Effector memory CD8-positive, alpha-beta T cell (primary cell): Measurements from ENCODE around the gene USE1.

Source experiments
- ATAC-seq: fragments of 150-1000 bp; cut with Tn5 transposase; replicated peaks from 2 replicates; pipeline ENCODE4 v1.10.0; 2021; ENCODE audit warnings: mild to moderate bottlenecking, moderate library complexity
- DNase-seq, 3 experiments: peaks; one replicate each; pipeline ENCODE4 v3.0.0; 2021
- H3K27ac Mint-ChIP-seq, 2 donors: one replicate each; pipeline ENCODE4 v1.8.0; 2022; ENCODE audit warnings: mild to moderate bottlenecking in 2 of 2, mixed read lengths in 2 of 2, moderate library complexity in 2 of 2
- H3K27me3 Mint-ChIP-seq, 2 donors: one replicate each; pipeline ENCODE4 v1.8.0; 2022; ENCODE audit warnings: mixed read lengths in 2 of 2
- H3K36me3 Mint-ChIP-seq: one replicate; pipeline ENCODE4 v1.8.0; 2022; ENCODE audit warnings: mild to moderate bottlenecking, moderate library complexity, mixed read lengths; ENCODE audit not compliant: insufficient read depth
- H3K4me1 Mint-ChIP-seq, 2 donors: one replicate each; pipeline ENCODE4 v1.8.0; 2022; ENCODE audit warnings: low read depth in 2 of 2, mixed read lengths in 2 of 2
- H3K4me3 Mint-ChIP-seq, 2 donors: one replicate each; pipeline ENCODE4 v1.8.0; 2022; ENCODE audit warnings: mild to moderate bottlenecking in 2 of 2, mixed read lengths in 2 of 2, moderate library complexity in 2 of 2
- H3K9me3 Mint-ChIP-seq, 2 donors: one replicate each; pipeline ENCODE4 v1.8.0; 2022; ENCODE audit warnings: mixed read lengths in 2 of 2

The USE1 gene

DNA sequence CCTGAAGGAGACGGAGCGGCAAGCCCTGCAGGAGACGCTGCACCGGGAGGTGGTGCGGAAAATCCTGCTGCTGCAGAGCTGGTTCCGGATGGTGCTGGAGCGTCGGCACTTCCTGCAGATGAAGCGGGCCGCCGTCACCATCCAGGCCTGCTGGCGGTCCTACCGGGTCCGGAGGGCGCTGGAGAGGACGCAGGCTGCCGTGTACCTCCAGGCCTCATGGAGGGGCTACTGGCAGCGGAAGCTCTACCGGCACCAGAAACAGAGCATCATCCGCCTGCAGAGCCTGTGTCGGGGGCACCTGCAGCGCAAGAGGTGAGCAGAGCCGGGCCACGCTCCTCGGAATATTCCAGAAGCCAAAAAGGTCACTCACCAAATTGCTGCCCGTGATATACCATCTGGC, 22.4 kb upstream of the USE1 start:
- H3K27me3 Mint-ChIP-seq, result no peaks in the 10 kb centered on the region
- peaks cover 0 to 4% of the 10 kb centered on the region in 2 donors for H3K4me1 Mint-ChIP-seq
- H3K4me3 Mint-ChIP-seq, result no peak overlapping the region
- no peak for DNase-seq
- H3K36me3 Mint-ChIP-seq, result peaks cover 82% of the 10 kb centered on the region
- H3K9me3 Mint-ChIP-seq, result no peaks in the 10 kb centered on the region
- no peak overlapping the region for H3K27ac Mint-ChIP-seq
- ATAC-seq, result no peak

DNA sequence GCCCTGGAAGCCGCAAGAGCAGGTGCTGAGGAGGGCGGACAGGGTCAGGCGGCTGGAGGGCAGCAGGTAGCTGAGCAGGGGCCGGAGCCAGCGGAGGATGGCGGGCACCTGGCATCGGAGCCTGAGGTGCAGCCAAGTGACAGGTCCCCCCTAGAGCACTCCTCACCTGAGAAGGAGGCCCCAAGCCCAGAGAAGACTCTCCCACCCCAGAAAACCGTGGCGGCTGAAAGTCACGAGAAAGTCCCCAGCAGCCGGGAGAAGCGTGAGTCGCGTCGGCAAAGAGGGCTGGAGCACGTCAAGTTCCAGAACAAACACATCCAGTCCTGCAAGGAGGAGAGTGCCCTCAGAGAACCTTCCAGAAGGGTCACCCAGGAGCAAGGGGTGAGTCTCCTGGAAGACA, 20.5 kb upstream of the USE1 start:
- Mint-ChIP-seq H3K27ac (peak overlapping the region in 1 of 2 donors; percentile 26), H3K4me1 (peaks cover 0 to 4% of the 10 kb centered on the region in 2 donors), H3K4me3 (no peak overlapping the region), H3K9me3 (no peaks in the 10 kb centered on the region), H3K27me3 (no peaks in the 10 kb centered on the region), H3K36me3 (peaks cover 82% of the 10 kb centered on the region)
- DNase-seq (no peak), ATAC-seq (no peak)

DNA sequence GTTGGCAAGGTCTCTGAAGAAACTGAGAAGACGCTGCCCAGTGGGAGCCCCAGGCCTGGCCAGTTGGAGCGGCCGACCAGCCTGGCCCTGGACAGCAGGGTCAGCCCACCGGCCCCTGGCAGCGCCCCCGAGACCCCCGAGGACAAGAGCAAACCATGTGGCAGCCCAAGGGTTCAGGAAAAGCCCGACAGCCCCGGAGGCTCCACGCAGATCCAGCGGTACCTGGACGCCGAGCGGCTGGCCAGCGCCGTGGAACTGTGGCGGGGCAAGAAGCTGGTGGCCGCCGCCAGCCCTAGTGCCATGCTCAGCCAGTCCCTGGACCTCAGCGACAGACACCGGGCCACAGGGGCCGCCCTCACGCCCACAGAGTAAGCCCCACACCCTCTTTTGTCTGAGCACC, 20.1 kb upstream of the USE1 start:
- Mint-ChIP-seq H3K27ac (peak overlapping the region in 1 of 2 donors; percentile 26), H3K36me3 (peaks cover 82% of the 10 kb centered on the region), H3K9me3 (no peaks in the 10 kb centered on the region), H3K4me3 (no peak overlapping the region), H3K27me3 (no peaks in the 10 kb centered on the region), H3K4me1 (peaks cover 0 to 4% of the 10 kb centered on the region in 2 donors)
- DNase-seq (no peak), ATAC-seq (no peak)

DNA sequence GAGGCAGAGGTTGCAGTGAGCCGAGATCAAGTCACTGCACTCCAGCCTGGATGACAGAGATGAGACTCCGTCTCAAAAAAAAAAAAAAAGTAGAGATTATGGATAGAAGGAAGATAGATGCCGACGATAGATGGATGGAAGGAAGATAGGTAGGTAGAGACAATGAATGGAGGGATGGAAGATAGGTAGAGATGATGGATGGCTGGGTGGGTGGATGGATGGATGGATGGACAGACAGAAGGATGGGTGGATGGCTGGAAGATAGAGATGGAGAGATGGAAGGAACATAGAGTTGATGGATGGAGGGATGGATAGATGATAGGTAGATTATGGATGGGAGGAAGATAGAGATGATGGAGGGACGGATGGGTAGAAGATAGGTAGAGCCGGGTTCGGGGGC, 18.5 kb upstream of the USE1 start:
- Mint-ChIP-seq H3K27ac (peak overlapping the region in 1 of 2 donors; percentile 26), H3K27me3 (no peaks in the 10 kb centered on the region), H3K4me1 (peaks cover 0 to 4% of the 10 kb centered on the region in 2 donors), H3K4me3 (no peak overlapping the region), H3K9me3 (no peaks in the 10 kb centered on the region), H3K36me3 (peaks cover 86% of the 10 kb centered on the region)
- no peak for ATAC-seq
- no peak for DNase-seq

GRCh38 chr19:17197666-17198065, 17.5 kb upstream of the USE1 start:
- Mint-ChIP-seq H3K27me3 (no peaks in the 10 kb centered on the region), H3K36me3 (peaks cover 86% of the 10 kb centered on the region), H3K27ac (peak overlapping the region in 1 of 2 donors; percentile 26), H3K4me1 (peaks cover 2 to 4% of the 10 kb centered on the region in 2 donors), H3K4me3 (no peak overlapping the region), H3K9me3 (no peaks in the 10 kb centered on the region)
- ATAC-seq (no peak), DNase-seq (no peak)

GRCh38 chr19:17200408-17201079, 14.6 kb upstream of the USE1 start:
- peaks cover 2 to 4% of the 10 kb centered on the region in 2 donors for H3K4me1 Mint-ChIP-seq
- H3K27ac Mint-ChIP-seq, result peak overlapping the region in 1 of 2 donors; percentile 68
- DNase-seq, result no peak
- ATAC-seq, result no peak
- H3K36me3 Mint-ChIP-seq, result peaks cover 88% of the 10 kb centered on the region
- H3K9me3 Mint-ChIP-seq, result no peaks in the 10 kb centered on the region
- no peak overlapping the region for H3K4me3 Mint-ChIP-seq
- no peaks in the 10 kb centered on the region for H3K27me3 Mint-ChIP-seq

- Mint-ChIP-seq H3K4me1 (peaks cover 0 to 2% of the 10 kb centered on the region in 2 donors), H3K27ac (no peak overlapping the region), H3K4me3 (no peak overlapping the region), H3K27me3 (no peaks in the 10 kb centered on the region), H3K36me3 (peaks cover 92% of the 10 kb centered on the region), H3K9me3 (no peaks in the 10 kb centered on the region)
- DNase-seq, result no peak
- peak; percentile 28 for ATAC-seq
Measured at GRCh38 chr19:17202249-17202648, 12.9 kb upstream of the USE1 start.

DNA sequence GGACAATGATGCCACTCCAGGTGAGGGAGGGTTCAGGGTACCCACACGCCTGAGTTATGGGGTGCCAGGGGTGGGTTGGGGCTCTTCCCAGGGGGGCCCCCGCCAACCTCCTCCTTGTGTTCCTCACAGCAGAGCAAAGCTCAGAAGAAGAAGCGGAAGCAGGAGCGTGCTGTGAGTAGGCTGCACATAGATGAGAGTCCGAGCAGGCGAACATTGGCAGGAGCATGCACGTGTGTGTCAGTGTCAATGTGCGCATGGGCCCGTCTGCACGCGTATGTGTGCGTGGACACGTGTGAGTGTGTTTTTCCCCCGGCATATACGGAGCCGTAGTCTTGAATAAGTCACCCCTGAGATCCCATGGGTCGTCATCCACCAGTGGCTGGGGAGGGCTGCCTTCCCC, 12.4 kb upstream of the USE1 start:
- Mint-ChIP-seq H3K4me3 (no peak overlapping the region), H3K4me1 (peaks cover 0 to 2% of the 10 kb centered on the region in 2 donors), H3K27ac (no peak overlapping the region), H3K27me3 (no peaks in the 10 kb centered on the region), H3K36me3 (peaks cover 88% of the 10 kb centered on the region), H3K9me3 (no peaks in the 10 kb centered on the region)
- ATAC-seq (no peak), DNase-seq (no peak)

DNA sequence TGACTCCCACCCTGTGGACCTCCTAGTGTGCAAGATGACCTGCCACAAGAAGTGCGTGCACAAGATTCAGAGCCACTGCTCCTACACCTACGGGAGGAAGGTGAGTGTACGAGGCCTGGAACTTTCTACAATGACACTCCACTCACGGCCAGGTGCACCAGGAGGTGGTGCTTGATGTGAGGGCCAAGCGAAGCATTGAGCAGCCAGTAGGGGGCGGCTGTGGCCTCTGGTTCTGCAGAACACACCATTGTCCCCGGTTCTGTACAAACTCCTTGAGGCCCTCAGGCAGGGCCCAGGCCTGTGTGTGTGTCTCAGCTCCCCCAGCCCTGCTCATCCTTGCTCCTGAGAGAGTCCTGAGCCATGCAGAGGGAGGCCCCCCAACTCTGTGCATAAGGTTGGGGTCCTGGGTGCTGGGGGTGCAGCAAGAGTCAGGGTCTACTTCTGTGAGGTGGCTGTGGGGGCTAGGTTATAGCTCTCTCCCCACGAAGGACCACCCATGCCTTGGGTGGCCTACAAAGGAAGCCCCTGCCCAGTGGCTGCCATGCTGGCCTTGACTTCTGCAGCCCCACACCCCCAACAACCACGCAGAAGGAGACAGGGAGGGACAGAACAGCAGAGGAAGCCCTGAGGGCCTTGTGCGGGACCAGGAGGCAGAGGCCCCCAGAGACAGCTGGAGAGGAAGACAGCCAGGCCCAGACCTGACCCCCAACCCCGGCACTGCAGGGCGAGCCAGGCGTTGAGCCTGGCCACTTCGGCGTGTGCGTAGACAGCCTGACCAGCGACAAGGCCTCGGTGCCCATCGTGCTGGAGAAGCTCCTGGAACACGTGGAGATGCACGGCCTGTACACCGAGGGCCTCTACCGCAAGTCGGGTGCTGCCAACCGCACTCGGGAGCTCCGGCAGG, 9.7 kb upstream of the USE1 start:
- Mint-ChIP-seq H3K9me3 (no peaks in the 10 kb centered on the region), H3K27me3 (no peaks in the 10 kb centered on the region), H3K4me3 (no peak overlapping the region), H3K4me1 (peaks cover 5 to 7% of the 10 kb centered on the region in 2 donors), H3K36me3 (peaks cover 72% of the 10 kb centered on the region), H3K27ac (no peak overlapping the region)
- ATAC-seq, result peak; percentile 72
- peak; percentile 39 to 46 (median 42) for DNase-seq

GRCh38 chr19:17206736-17207581, 8.2 kb upstream of the USE1 start:
- ATAC-seq (no peak), DNase-seq (no peak)
- Mint-ChIP-seq H3K36me3 (peaks cover 69% of the 10 kb centered on the region), H3K4me1 (peaks cover 5 to 6% of the 10 kb centered on the region in 2 donors), H3K4me3 (no peak overlapping the region), H3K27me3 (no peaks in the 10 kb centered on the region), H3K27ac (peak overlapping the region in 1 of 2 donors; percentile 30), H3K9me3 (no peaks in the 10 kb centered on the region)

- H3K4me1 Mint-ChIP-seq, result peaks cover 5 to 6% of the 10 kb centered on the region in 2 donors
- no peaks in the 10 kb centered on the region for H3K9me3 Mint-ChIP-seq
- ATAC-seq, result peak; percentile 18
- H3K27ac Mint-ChIP-seq, result peak overlapping the region; percentile 64 to 69
- peaks cover 58% of the 10 kb centered on the region for H3K36me3 Mint-ChIP-seq
- no peak overlapping the region for H3K4me3 Mint-ChIP-seq
- H3K27me3 Mint-ChIP-seq, result no peaks in the 10 kb centered on the region
- DNase-seq, result no peak
Measured at GRCh38 chr19:17209126-17210036, 5.8 kb upstream of the USE1 start.

GRCh38 chr19:17210296-17210695, 4.9 kb upstream of the USE1 start:
- ATAC-seq (no peak), DNase-seq (no peak)
- peak overlapping the region in 1 of 2 donors; percentile 41 for H3K27ac Mint-ChIP-seq

More at GRCh38 chr19:17210296-17210695, 4.9 kb upstream of the USE1 start:
- Mint-ChIP-seq H3K27me3 (no peaks in the 10 kb centered on the region), H3K9me3 (no peaks in the 10 kb centered on the region), H3K4me1 (peaks cover 9 to 12% of the 10 kb centered on the region in 2 donors), H3K4me3 (no peak overlapping the region), H3K36me3 (peaks cover 55% of the 10 kb centered on the region)
